ENCODE results near the gene ISM1. TPM values are rescaled to one million over a fixed set of nuclear protein-coding genes. Genes with fewer than 3 reads are reported as not detected.
A peak's percentile ranks its signal among the peaks of the same experiment; 100 is the strongest.

Gene ISM1
- total RNA-seq (2016; rRNA removed; fragmentation: Illumina TruSeq; extraction: Trizol), result 0.90 and 1.4 TPM in 2 replicates
- 0.51 and 0.53 TPM in 2 replicates for total RNA-seq (2016; cell fraction: cytosol; rRNA removed; fragmentation: Illumina TruSeq; extraction: Trizol; ENCODE audit: low read depth)
- 1.0 and 1.1 TPM in 2 replicates for total RNA-seq (2016; cell fraction: insoluble cytoplasmic fraction; rRNA removed; fragmentation: Illumina TruSeq; extraction: Trizol)
- total RNA-seq (2016; cell fraction: membrane; rRNA removed; fragmentation: Illumina TruSeq; extraction: Trizol), result 0.83 and 0.99 TPM in 2 replicates
- total RNA-seq (2016; cell fraction: nucleus; rRNA removed; fragmentation: Illumina TruSeq; extraction: Trizol), result 1.4 and 1.6 TPM in 2 replicates
- 0.38 and 0.40 TPM in 2 replicates for polyA plus RNA-seq (2011; rRNA removed)
- 0.31 and 0.55 TPM in 2 replicates for polyA plus RNA-seq (2011; cell fraction: cytosol; rRNA removed)
- polyA plus RNA-seq (2011; cell fraction: nucleus; rRNA removed), result 0.29 TPM in 2 replicates
- polyA plus RNA-seq (2012), result 0.11 and 0.15 TPM in 2 replicates
- 0.28 and 0.41 TPM in 2 replicates for polyA plus RNA-seq (2016; cell fraction: cytosol; fragmentation: Illumina TruSeq; extraction: Trizol; ENCODE audit: low read depth)
- polyA plus RNA-seq (2016; cell fraction: insoluble cytoplasmic fraction; fragmentation: Illumina TruSeq; extraction: Trizol; ENCODE audit: low read depth), result 1.8 and 1.9 TPM in 2 replicates
- 0.80 and 0.96 TPM in 2 replicates for polyA plus RNA-seq (2016; cell fraction: membrane; fragmentation: Illumina TruSeq; extraction: Trizol; ENCODE audit: low read depth)
- 2.5 and 3.5 TPM in 2 replicates for polyA plus RNA-seq (2016; cell fraction: nucleus; fragmentation: Illumina TruSeq; extraction: Trizol; ENCODE audit: insufficient read depth, low read depth)
- 0.07 and 0.48 TPM in 2 replicates for polyA minus RNA-seq (2011; rRNA and poly(A)+ RNA removed; ENCODE audit: low replicate concordance)
- polyA minus RNA-seq (2011; cell fraction: cytosol; rRNA and poly(A)+ RNA removed), result 0.53 TPM in 1 of 2 replicates, not detected in the other
- 0.25 and 0.52 TPM in 2 replicates for polyA minus RNA-seq (2011; cell fraction: nucleus; rRNA and poly(A)+ RNA removed)
- Bru-seq, nascent RNA, result percentile 47 among the genes with signal in this experiment
- percentile 40 among the genes with signal in this experiment for BruChase-seq, experiment 1, labeled RNA remaining after a 6-hour chase
- BruChase-seq, experiment 2, labeled RNA remaining after a 2-hour chase, result percentile 47 among the genes with signal in this experiment
- long read RNA-seq, experiment 1, result 0 reads
- long read RNA-seq, experiment 2, partial matches to known transcripts, result 1 of 3 reads
- long read RNA-seq, experiment 2, other reads (novel, unspliced or antisense), result 1 of 3 reads

DNA sequence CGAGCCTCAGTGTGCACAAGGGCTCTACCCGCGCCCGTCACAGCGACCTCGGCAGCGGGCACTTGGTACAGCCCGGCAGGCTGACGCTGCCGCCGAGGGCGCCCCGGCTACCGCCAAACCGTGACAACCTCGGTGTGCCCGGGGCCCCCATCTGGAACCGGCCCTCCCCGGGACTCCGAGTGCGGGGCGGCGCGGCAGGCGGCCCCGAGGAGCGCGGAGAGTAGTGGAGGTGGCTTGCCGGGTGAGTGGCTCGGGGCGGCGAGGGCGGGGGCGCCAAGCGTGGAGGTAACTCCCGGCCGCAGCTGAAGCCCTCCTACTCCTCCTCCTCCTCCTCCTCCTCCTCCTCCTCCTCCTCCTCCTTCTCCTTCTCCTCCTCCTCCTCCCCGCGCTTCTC is at the start of gene ISM1:
Gene ISM1 (plus strand): TSS at position 371 of the 394 bp plus-strand sequence. CDS start 503 bp downstream, outside the sequence.
- Histone ChIP-seq H4K20me1 (ENCODE audit: insufficient read depth, low read length) (no peaks in the 10 kb centered on the region), H3K9ac (ENCODE audit: insufficient read depth, low read depth, low read length) (peak within 1 kb of the TSS; percentile 40), H2AFZ (ENCODE audit: low read length) (no peak within 1 kb of the TSS), H3K27ac (ENCODE audit: extremely low read length, insufficient read depth, low read length) (no peak within 1 kb of the TSS), H3K36me3 (replicated peaks in 1 of 2; ENCODE audit: control insufficient read depth in 1 of 2, insufficient read depth in 2 of 2, low read length in 2 of 2) (no peaks in the 10 kb centered on the region), H3K4me1 (ENCODE audit: insufficient read depth, low read length) (peaks cover 31% of the 10 kb centered on the region), H3K79me2 (ENCODE audit: insufficient read depth, low read length) (no peaks in the 10 kb centered on the region), H3K27me3 (ENCODE audit: control insufficient read depth in 1 of 2, insufficient read depth in 2 of 2, low read length in 2 of 2) (peaks cover 0 to 38% of the 10 kb centered on the region in 2 experiments; a peak in 3 of 5 replicates), H3K4me2 (ENCODE audit: low read depth, low read length) (peak within 1 kb of the TSS; percentile 94), H3K9me3 (ENCODE audit: low read length) (no peaks in the 10 kb centered on the region), H3K4me3 (replicated peaks in 1 of 3; ENCODE audit: insufficient read depth in 1 of 3, low read depth in 2 of 3, low read length in 3 of 3) (peak within 1 kb of the TSS; percentile 65 to 81 (median 77))
- FAIRE-seq, result no peak
- intact Hi-C loops (cut with micrococcal nuclease; ENCODE audit: unreplicated experiment) (loop anchor here (1.0 to 5.0 kb wide), 2 partner anchors 23 to 326 kb away; no protein-coding TSS in a partner anchor), in situ Hi-C loops (cut with HindIII; ENCODE audit: extremely low pct_ligation_motif_present, low pct_unique_long_range_greater_than_20kb) (no loop called here)
- ChIA-PET CTCF (ENCODE audit: low intra/inter-chr PET ratio, low total read pairs) (no interaction called here), POLR2A (interaction anchor here (0.7 to 1.7 kb wide), 3 partner anchors 19 to 41 kb away, joined by 3 to 12 read pairs (median 3); no protein-coding TSS in a partner anchor)
- BruUV-seq (replicated peaks), result no TSS peak
- under 1% methylated on average over 35 of the region's 39 CpGs for WGBS (ENCODE audit: low lambda C conversion rate)
- no peak for DNase-seq (ENCODE audit: low spot score)
- peak; percentile 65 for ATAC-seq
- TF ChIP-seq ZNF616 (CRISPR knock-in tag; IDR thresholded peaks at IDR 0.05; ENCODE audit: low read depth) (no peak), SP140L (CRISPR knock-in tag; IDR thresholded peaks at IDR 0.05; ENCODE audit: borderline replicate concordance) (0 out of 2 replicates have a peak, but pooled peaks have one; percentile 2), ZNF263 (CRISPR knock-in tag; IDR thresholded peaks at IDR 0.05) (peak; percentile 77), SPEN (CRISPR knock-in tag; IDR thresholded peaks at IDR 0.05; ENCODE audit: low read depth) (0 out of 2 replicates have a peak, but pooled peaks have one; percentile 10), CREB1 (IDR thresholded peaks at IDR 0.05) (no peak), CREB1 (CRISPR knock-in tag; IDR thresholded peaks at IDR 0.05) (no peak), GABPB1 (CRISPR knock-in tag; IDR thresholded peaks at IDR 0.05) (peak; percentile 3; the same call in 1 of the 2 replicates), ZNF350 (CRISPR knock-in tag; IDR thresholded peaks at IDR 0.05; ENCODE audit: borderline replicate concordance, low read depth) (0 out of 2 replicates have a peak, but pooled peaks have one; percentile 71), MED8 (CRISPR knock-in tag; IDR thresholded peaks at IDR 0.05; ENCODE audit: insufficient replicate concordance) (peak; percentile 1), FOXA3 (CRISPR knock-in tag; IDR thresholded peaks at IDR 0.05) (no peak), NRL (CRISPR knock-in tag; IDR thresholded peaks at IDR 0.05; ENCODE audit: borderline replicate concordance) (peak; percentile 5; the same call in 1 of the 2 replicates), MTF2 (CRISPR knock-in tag; IDR thresholded peaks at IDR 0.05; ENCODE audit: borderline replicate concordance) (peak; percentile 93; the same call in 1 of the 2 replicates), ZNF564 (CRISPR knock-in tag; IDR thresholded peaks at IDR 0.05) (no peak), ZNF83 (CRISPR knock-in tag; IDR thresholded peaks at IDR 0.05; ENCODE audit: borderline replicate concordance) (0 out of 2 replicates have a peak, but pooled peaks have one; percentile 37), SAFB2 (CRISPR knock-in tag; IDR thresholded peaks at IDR 0.05; ENCODE audit: borderline replicate concordance, low read depth) (no peak), KMT2A (CRISPR knock-in tag; IDR thresholded peaks at IDR 0.05) (0 out of 2 replicates have a peak, but pooled peaks have one; percentile 59)
- TF ChIP-seq, protein P1, sequence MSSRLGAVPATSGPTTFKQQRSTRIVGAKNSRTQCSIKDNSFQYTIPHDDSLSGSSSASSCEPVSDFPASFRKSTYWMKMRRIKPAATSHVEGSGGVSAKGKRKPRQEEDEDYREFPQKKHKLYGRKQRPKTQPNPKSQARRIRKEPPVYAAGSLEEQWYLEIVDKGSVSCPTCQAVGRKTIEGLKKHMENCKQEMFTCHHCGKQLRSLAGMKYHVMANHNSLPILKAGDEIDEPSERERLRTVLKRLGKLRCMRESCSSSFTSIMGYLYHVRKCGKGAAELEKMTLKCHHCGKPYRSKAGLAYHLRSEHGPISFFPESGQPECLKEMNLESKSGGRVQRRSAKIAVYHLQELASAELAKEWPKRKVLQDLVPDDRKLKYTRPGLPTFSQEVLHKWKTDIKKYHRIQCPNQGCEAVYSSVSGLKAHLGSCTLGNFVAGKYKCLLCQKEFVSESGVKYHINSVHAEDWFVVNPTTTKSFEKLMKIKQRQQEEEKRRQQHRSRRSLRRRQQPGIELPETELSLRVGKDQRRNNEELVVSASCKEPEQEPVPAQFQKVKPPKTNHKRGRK (CRISPR knock-in tag; IDR thresholded peaks at IDR 0.05), result 0 out of 2 replicates have a peak, but pooled peaks have one; percentile 38
- TF ChIP-seq, protein P2, sequence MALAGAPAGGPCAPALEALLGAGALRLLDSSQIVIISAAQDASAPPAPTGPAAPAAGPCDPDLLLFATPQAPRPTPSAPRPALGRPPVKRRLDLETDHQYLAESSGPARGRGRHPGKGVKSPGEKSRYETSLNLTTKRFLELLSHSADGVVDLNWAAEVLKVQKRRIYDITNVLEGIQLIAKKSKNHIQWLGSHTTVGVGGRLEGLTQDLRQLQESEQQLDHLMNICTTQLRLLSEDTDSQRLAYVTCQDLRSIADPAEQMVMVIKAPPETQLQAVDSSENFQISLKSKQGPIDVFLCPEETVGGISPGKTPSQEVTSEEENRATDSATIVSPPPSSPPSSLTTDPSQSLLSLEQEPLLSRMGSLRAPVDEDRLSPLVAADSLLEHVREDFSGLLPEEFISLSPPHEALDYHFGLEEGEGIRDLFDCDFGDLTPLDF (CRISPR knock-in tag; IDR thresholded peaks at IDR 0.05), result no peak

Data from HepG2 (cell line).